ENCODE measurements around the gene TMEM87B.

Gene TMEM87B

GRCh38 chr2:112157472-112157871 lies 102.4 kb downstream of the TMEM87B start:
- Mint-ChIP-seq H3K4me1 (ENCODE audit: low read depth) (peaks cover 27% of the 10 kb centered on the region), H3K4me3 (no peak overlapping the region), H3K9me3 (no peaks in the 10 kb centered on the region), H3K36me3 (ENCODE audit: low read depth) (no peaks in the 10 kb centered on the region), H3K27me3 (no peaks in the 10 kb centered on the region), H3K27ac (no peak overlapping the region)
- intact Hi-C loops (cut with micrococcal nuclease), result no loop called here

- Mint-ChIP-seq H3K4me1 (ENCODE audit: low read depth) (peaks cover 27% of the 10 kb centered on the region), H3K4me3 (no peak overlapping the region), H3K27ac (no peak overlapping the region)
Observed at GRCh38 chr2:112159454-112159921, 104.4 kb downstream of the TMEM87B start.

GRCh38 chr2:112160283-112161250 lies 105.5 kb downstream of the TMEM87B start:
- no peaks in the 10 kb centered on the region for H3K9me3 Mint-ChIP-seq
- no peak overlapping the region for H3K4me3 Mint-ChIP-seq
- no peak overlapping the region for H3K27ac Mint-ChIP-seq
- no peaks in the 10 kb centered on the region for H3K27me3 Mint-ChIP-seq
- intact Hi-C loops (cut with micrococcal nuclease), result no loop called here
- H3K36me3 Mint-ChIP-seq (ENCODE audit: low read depth), result no peaks in the 10 kb centered on the region
- H3K4me1 Mint-ChIP-seq (ENCODE audit: low read depth), result peaks cover 20% of the 10 kb centered on the region

More at GRCh38 chr2:112159454-112159921, 104.4 kb downstream of the TMEM87B start:
- intact Hi-C loops (cut with micrococcal nuclease), result no loop called here
- Mint-ChIP-seq H3K9me3 (no peaks in the 10 kb centered on the region), H3K36me3 (ENCODE audit: low read depth) (no peaks in the 10 kb centered on the region), H3K27me3 (no peaks in the 10 kb centered on the region)

GRCh38 chr2:112161431-112162145 lies 106.5 kb downstream of the TMEM87B start:
- no peaks in the 10 kb centered on the region for H3K9me3 Mint-ChIP-seq
- intact Hi-C loops (cut with micrococcal nuclease), result no loop called here
- no peak overlapping the region for H3K27ac Mint-ChIP-seq
- H3K27me3 Mint-ChIP-seq, result no peaks in the 10 kb centered on the region
- peaks cover 10% of the 10 kb centered on the region for H3K4me1 Mint-ChIP-seq (ENCODE audit: low read depth)
- H3K4me3 Mint-ChIP-seq, result no peak overlapping the region
- H3K36me3 Mint-ChIP-seq (ENCODE audit: low read depth), result no peaks in the 10 kb centered on the region

GRCh38 chr2:112162341-112162740 lies 107.3 kb downstream of the TMEM87B start:
- Mint-ChIP-seq H3K36me3 (ENCODE audit: low read depth) (no peaks in the 10 kb centered on the region), H3K4me1 (ENCODE audit: low read depth) (peaks cover 7% of the 10 kb centered on the region), H3K27me3 (no peaks in the 10 kb centered on the region), H3K27ac (no peak overlapping the region), H3K4me3 (no peak overlapping the region), H3K9me3 (no peaks in the 10 kb centered on the region)
- intact Hi-C loops (cut with micrococcal nuclease), result no loop called here

- no peak overlapping the region for H3K27ac Mint-ChIP-seq
- no peaks in the 10 kb centered on the region for H3K9me3 Mint-ChIP-seq
- intact Hi-C loops (cut with micrococcal nuclease), result no loop called here
- peaks cover under 1% of the 10 kb centered on the region for H3K4me1 Mint-ChIP-seq (ENCODE audit: low read depth)
- H3K36me3 Mint-ChIP-seq (ENCODE audit: low read depth), result no peaks in the 10 kb centered on the region
- H3K27me3 Mint-ChIP-seq, result no peaks in the 10 kb centered on the region
- H3K4me3 Mint-ChIP-seq, result no peak overlapping the region
Observed at GRCh38 chr2:112162956-112163355, 107.9 kb downstream of the TMEM87B start.

GRCh38 chr2:112163541-112163981 lies 108.5 kb downstream of the TMEM87B start:
- H3K27ac Mint-ChIP-seq, result no peak overlapping the region
- intact Hi-C loops (cut with micrococcal nuclease), result no loop called here
- H3K27me3 Mint-ChIP-seq, result no peaks in the 10 kb centered on the region
- H3K9me3 Mint-ChIP-seq, result no peaks in the 10 kb centered on the region
- no peaks in the 10 kb centered on the region for H3K4me1 Mint-ChIP-seq (ENCODE audit: low read depth)
- no peak overlapping the region for H3K4me3 Mint-ChIP-seq
- H3K36me3 Mint-ChIP-seq (ENCODE audit: low read depth), result no peaks in the 10 kb centered on the region

- Mint-ChIP-seq H3K36me3 (ENCODE audit: low read depth) (no peaks in the 10 kb centered on the region), H3K4me3 (no peak overlapping the region), H3K27me3 (no peaks in the 10 kb centered on the region), H3K9me3 (no peaks in the 10 kb centered on the region), H3K27ac (no peak overlapping the region), H3K4me1 (ENCODE audit: low read depth) (no peaks in the 10 kb centered on the region)
- intact Hi-C loops (cut with micrococcal nuclease), result no loop called here
Observed at GRCh38 chr2:112164876-112165275, 109.8 kb downstream of the TMEM87B start.

GRCh38 chr2:112165296-112165695 lies 110.2 kb downstream of the TMEM87B start:
- no peaks in the 10 kb centered on the region for H3K4me1 Mint-ChIP-seq (ENCODE audit: low read depth)
- H3K27ac Mint-ChIP-seq, result no peak overlapping the region
- H3K9me3 Mint-ChIP-seq, result no peaks in the 10 kb centered on the region
- no peaks in the 10 kb centered on the region for H3K27me3 Mint-ChIP-seq
- intact Hi-C loops (cut with micrococcal nuclease), result no loop called here
- no peak overlapping the region for H3K4me3 Mint-ChIP-seq
- no peaks in the 10 kb centered on the region for H3K36me3 Mint-ChIP-seq (ENCODE audit: low read depth)

- intact Hi-C loops (cut with micrococcal nuclease), result no loop called here
- H3K4me1 Mint-ChIP-seq (ENCODE audit: low read depth), result no peaks in the 10 kb centered on the region
- H3K4me3 Mint-ChIP-seq, result no peak overlapping the region
- no peak overlapping the region for H3K27ac Mint-ChIP-seq
- H3K9me3 Mint-ChIP-seq, result no peaks in the 10 kb centered on the region
- no peaks in the 10 kb centered on the region for H3K36me3 Mint-ChIP-seq (ENCODE audit: low read depth)
- no peaks in the 10 kb centered on the region for H3K27me3 Mint-ChIP-seq
Observed at GRCh38 chr2:112166806-112167499, 111.9 kb downstream of the TMEM87B start.

- H3K36me3 Mint-ChIP-seq (ENCODE audit: low read depth), result no peaks in the 10 kb centered on the region
- H3K4me1 Mint-ChIP-seq (ENCODE audit: low read depth), result no peaks in the 10 kb centered on the region
- no peak overlapping the region for H3K27ac Mint-ChIP-seq
- no peak overlapping the region for H3K4me3 Mint-ChIP-seq
- H3K9me3 Mint-ChIP-seq, result no peaks in the 10 kb centered on the region
- H3K27me3 Mint-ChIP-seq, result no peaks in the 10 kb centered on the region
- intact Hi-C loops (cut with micrococcal nuclease), result no loop called here
Observed at GRCh38 chr2:112168422-112169124, 113.5 kb downstream of the TMEM87B start.

Data from dendritic cell treated with granulocyte-macrophage colony-stimulating factor and Interleukin-4, amounts not matched to agents 40 ng/mL and 50 ng/mL, for 4 days (primary cell).